GM12878 (cell line): ENCODE measurements around the gene CNTNAP5. TPM values are rescaled to one million over a fixed set of nuclear protein-coding genes. Genes with fewer than 3 reads are reported as not detected.

Experiments used
- ATAC-seq: fragments of 200-7000 bp; cut with Tn5 transposase; 3 replicates; pipeline ENCODE4 v1.9.1; 2020; ENCODE audit warnings: mild to moderate bottlenecking, moderate library complexity
- BruUV-seq: library from RNA; stranded (reverse); fragments of 400-500 nt; replicated peaks from 2 replicates; lab custom pipeline; 2021; lab: Mats Ljungman, UMichigan
- CTCF ChIA-PET: fragments of 300-600 bp; sonication (Branson Sonifier 250); formaldehyde crosslinking; extraction: SDS; loops from one replicate; lab custom pipeline; 2021; ENCODE audit warnings: inconsistent platforms; lab: Yijun Ruan, JAX
- POLR2A ChIA-PET: fragments of 350-600 bp; formaldehyde crosslinking; extraction: SDS; loops from one replicate; lab custom pipeline; 2021; ENCODE audit warnings: inconsistent platforms; lab: Charles Lee
- RAD21 ChIA-PET: fragments of 300-600 bp; sonication (Branson Sonifier 250); formaldehyde crosslinking; loops from one replicate; lab custom pipeline; 2023; ENCODE audit warnings: antibody characterized with exemption; ENCODE audit not compliant: unreplicated experiment; lab: Charles Lee
- SMC1A ChIA-PET: fragments of 300-600 bp; sonication (Branson Sonifier 250); formaldehyde crosslinking; loops from one replicate; lab custom pipeline; 2023; ENCODE audit not compliant: unreplicated experiment, uncharacterized antibody; lab: Charles Lee
- DNase-seq: peaks from one replicate; pipeline ENCODE4 v3.0.0-alpha.2; 2011; ENCODE audit warnings: low read depth, low spot score
- FAIRE-seq: peaks from 3 replicates; lab custom pipeline; 2011; peaks lifted over from hg19 to GRCh38; lab: Jason Lieb, UNC
- H2AFZ ChIP-seq: 2 replicates; pipeline ENCODE4 v1.6.0; 2011; ENCODE audit warnings: low read depth, low read length, control low read depth; ENCODE audit not compliant: control insufficient read depth
- H3K27ac ChIP-seq: 2 replicates; pipeline ENCODE4 v1.5.1; 2011; ENCODE audit warnings: control low read depth; ENCODE audit not compliant: control insufficient read depth, insufficient read depth
- H3K27me3 ChIP-seq, 2 experiments: replicated peaks in 1 of 2; 2 replicates each; pipeline versions ENCODE4 v1.6.0 to v1.6.1; 2011; ENCODE audit warnings: low read length in 1 of 2; ENCODE audit not compliant: control insufficient read depth in 2 of 2, insufficient read depth in 2 of 2
- H3K36me3 ChIP-seq, 2 experiments: 2 replicates each; pipeline ENCODE4 v1.5.1; 2011; ENCODE audit warnings: low read length in 1 of 2; ENCODE audit not compliant: control insufficient read depth in 2 of 2, insufficient read depth in 2 of 2
- H3K4me1 ChIP-seq: 2 replicates; pipeline ENCODE4 v1.6.1; 2011; ENCODE audit warnings: mild to moderate bottlenecking, low read length, moderate library complexity, mixed read lengths; ENCODE audit not compliant: control insufficient read depth, insufficient read depth
- H3K4me2 ChIP-seq: 2 replicates; pipeline ENCODE4 v1.6.0; 2011; ENCODE audit warnings: control low read depth; ENCODE audit not compliant: control insufficient read depth, insufficient read depth
- H3K4me3 ChIP-seq: fragments of 200-600 bp; sonication (generic); 2 replicates; pipeline ENCODE4 v1.5.1; 2016
- H3K79me2 ChIP-seq: 2 replicates; pipeline ENCODE4 v1.6.0; 2011; ENCODE audit warnings: low read length; ENCODE audit not compliant: control insufficient read depth, insufficient read depth
- H3K9ac ChIP-seq: 2 replicates; pipeline ENCODE4 v1.8.0; 2011; ENCODE audit warnings: low read length, control low read depth, mixed read lengths; ENCODE audit not compliant: control insufficient read depth, insufficient read depth
- H3K9me3 ChIP-seq: replicated peaks from 3 replicates; pipeline ENCODE4 v1.5.1; 2011; ENCODE audit warnings: mild to moderate bottlenecking, low read length; ENCODE audit not compliant: control insufficient read depth, insufficient read depth
- H4K20me1 ChIP-seq: 2 replicates; pipeline ENCODE4 v1.6.0; 2011; ENCODE audit not compliant: control insufficient read depth, insufficient read depth
- BCLAF1 ChIP-seq: fragments of 450-650 bp; IDR thresholded peaks from 2 replicates; pipeline ENCODE4 v1.6.1; 2017; ENCODE audit warnings: antibody characterized with exemption, mild to moderate bottlenecking, moderate library complexity
- BMI1 ChIP-seq: fragments of 450-650 bp; IDR thresholded peaks from 2 replicates; pipeline ENCODE4 v1.6.1; 2016; ENCODE audit warnings: mild to moderate bottlenecking, moderate library complexity, borderline replicate concordance
- CBX3 ChIP-seq: fragments of 200-600 bp; sonication (generic); IDR thresholded peaks from 2 replicates; pipeline ENCODE4 v1.6.1; 2016; ENCODE audit warnings: low read depth, borderline replicate concordance
- CREM ChIP-seq: IDR thresholded peaks from 2 replicates; pipeline ENCODE4 v1.6.1; 2014; ENCODE audit warnings: antibody characterized with exemption, low read depth
- CUX1 ChIP-seq: IDR thresholded peaks from 2 replicates; pipeline ENCODE4 v1.6.1; 2012; ENCODE audit warnings: improper control_type of control experiment, low read depth, low read length; ENCODE audit not compliant: insufficient replicate concordance
- E2F4 ChIP-seq: IDR thresholded peaks from 2 replicates; pipeline ENCODE4 v1.6.1; 2012; ENCODE audit warnings: low read depth, low read length, improper control_type of control experiment
- GABPA ChIP-seq: IDR thresholded peaks from 2 replicates; pipeline ENCODE4 v1.6.1; 2014; ENCODE audit warnings: antibody characterized with exemption, low read depth, mild to moderate bottlenecking, inconsistent platforms
- GATAD2B ChIP-seq: fragments of 450-650 bp; conservative IDR thresholded peaks from 2 replicates; pipeline ENCODE4 v1.6.1; 2017; ENCODE audit warnings: low read depth, mild to moderate bottlenecking, moderate library complexity
- HDGF ChIP-seq: fragments of 450-650 bp; IDR thresholded peaks from 2 replicates; pipeline ENCODE4 v1.6.1; 2016; ENCODE audit warnings: antibody characterized with exemption
- WGBS: methylation state at CpG from one replicate; pipeline ENCODE4 v1.1.6; 2016; ENCODE audit warnings: low lambda C conversion rate; ENCODE audit not compliant: insufficient replicate concordance, insufficient coverage; ENCODE audit errors: missing lambda C conversion rate; 5-methylcytosine and 5-hydroxymethylcytosine counted together
- in situ Hi-C: fragments of 300-500 bp; cut with MboI; formaldehyde crosslinking; loops from 9 replicates; pipeline ENCODE4 v1.14.3; 2018; ENCODE audit warnings: mixed read lengths
- intact Hi-C: fragments of 100-400 bp; cut with micrococcal nuclease; formaldehyde crosslinking; loops from one replicate; pipeline ENCODE4 v1.14.2; 2022; ENCODE audit not compliant: unreplicated experiment
- polyA plus RNA-seq, 11 experiments: library from polyadenylated mRNA; depleted of rRNA in 4 of 11; unstranded in 6 of 11; stranded (reverse) in 5 of 11; fragments of >200 nt; fragmentation: Nextera tagmentation in 4 of 11; fragmentation: Illumina TruSeq in 1 of 11; extraction: Ambion mirVana in 4 of 11; extraction: Trizol in 1 of 11; gene quantifications; 1 replicate in 1 of 11; 2 replicates in 10 of 11; pipeline versions ENCODE4 v1.2.1 to v1.2.3, GENCODE V29; 2011 to 2016; ENCODE audit warnings: inconsistent platforms in 2 of 11, missing spikeins in 2 of 11, low read depth in 1 of 11
- total RNA-seq, 4 experiments: library from RNA; depleted of rRNA in 3 of 4; stranded (reverse); fragments of >200 nt in 3 of 4; fragmentation: Illumina TruSeq in 1 of 4; extraction: Trizol in 1 of 4; gene quantifications; 2 replicates each; pipeline versions ENCODE4 v1.2.1 to v1.2.3, GENCODE V29; 2013 to 2021

CNTNAP5 gene
- total and polyA plus RNA-seq, 10 of the 15 experiments (the other 5 are each of a cell fraction or from before 2014, with no cell fraction given): not detected

GRCh38 chr2:124250433-124250832, 225.3 kb downstream of the CNTNAP5 start:
- ATAC-seq (no peak), DNase-seq (no peak), FAIRE-seq (no peak)
- intact Hi-C loops (no loop called here), in situ Hi-C loops (no loop called here)
- no peaks in the 10 kb centered on the region for H4K20me1 ChIP-seq
- no peak overlapping the region for H3K9ac ChIP-seq
- H3K27ac ChIP-seq: no peak overlapping the region
- CTCF ChIA-PET: no interaction called here
- no peaks in the 10 kb centered on the region for H3K79me2 ChIP-seq
- WGBS: 41% methylated on average over 2 of the region's 2 CpGs
- H2AFZ ChIP-seq: no peak overlapping the region
- no peaks in the 10 kb centered on the region for H3K9me3 ChIP-seq
- POLR2A ChIA-PET: no interaction called here
- H3K4me3 ChIP-seq: no peak overlapping the region
- SMC1A ChIA-PET: no interaction called here
- H3K27me3 ChIP-seq: no peaks in the 10 kb centered on the region
- no TSS peak for BruUV-seq
- no peak overlapping the region for H3K4me2 ChIP-seq
- RAD21 ChIA-PET: no interaction called here
- H3K36me3 ChIP-seq: no peaks in the 10 kb centered on the region
- TF ChIP-seq CREM (no peak), CBX3 (no peak)
- H3K4me1 ChIP-seq: no peaks in the 10 kb centered on the region

- in situ Hi-C loops: no loop called here
- BruUV-seq: no TSS peak
- TF ChIP-seq CUX1: no peak
- TF ChIP-seq BCLAF1: no peak
- no peak for TF ChIP-seq HDGF
- TF ChIP-seq GABPA: no peak
- TF ChIP-seq GATAD2B: no peak
- no peak for TF ChIP-seq E2F4
- TF ChIP-seq BMI1: no peak
These were observed 229.5 kb downstream of the CNTNAP5 start for GRCh38 chr2:124254621-124255020.

More at GRCh38 chr2:124254621-124255020, 229.5 kb downstream of the CNTNAP5 start:
- no peak for ATAC-seq
- CTCF ChIA-PET: no interaction called here
- intact Hi-C loops: no loop called here
- POLR2A ChIA-PET: no interaction called here
- H3K9ac ChIP-seq: no peak overlapping the region
- no peaks in the 10 kb centered on the region for H3K9me3 ChIP-seq
- RAD21 ChIA-PET: no interaction called here
- DNase-seq: no peak
- SMC1A ChIA-PET: interaction anchor here (1.3 kb wide), 1 partner anchor 19 kb away, joined by 4 read pairs; no protein-coding TSS in a partner anchor
- no peak for FAIRE-seq
- no peaks in the 10 kb centered on the region for H3K27me3 ChIP-seq
- H3K4me2 ChIP-seq: no peak overlapping the region
- no peaks in the 10 kb centered on the region for H3K36me3 ChIP-seq
- 75% methylated on average over 5 of the region's 5 CpGs for WGBS
- H3K79me2 ChIP-seq: no peaks in the 10 kb centered on the region
- H3K4me1 ChIP-seq: no peaks in the 10 kb centered on the region
- no peak overlapping the region for H3K27ac ChIP-seq
- no peak overlapping the region for H2AFZ ChIP-seq
- no peak overlapping the region for H3K4me3 ChIP-seq
- no peaks in the 10 kb centered on the region for H4K20me1 ChIP-seq
